Pancreas (tissue), 10 donors: ENCODE data around the gene ARHGAP10. TPM values are rescaled to one million over a fixed set of nuclear protein-coding genes. Genes with fewer than 3 reads are reported as not detected.

Source experiments
- ATAC-seq, 4 donors: fragments of 200-7000 bp; cut with Tn5 transposase; one replicate each; pipeline versions ENCODE4 v1.8.0 to v1.9.1; 2020; ENCODE audit warnings: mild to moderate bottlenecking in 4 of 4, moderate library complexity in 4 of 4
- DNase-seq, 6 donors: peaks; one replicate each; pipeline ENCODE4 v3.0.0-alpha.2; 2020
- FAIRE-seq: peaks from 2 replicates; lab custom pipeline; 2012; peaks lifted over from hg19 to GRCh38; lab: Jason Lieb, UNC
- H3K27ac ChIP-seq, 4 donors: fragments of 200-600 bp; sonication (generic); 1 replicate in 3 of 4; 2 replicates in 1 of 4; pipeline versions ENCODE4 v1.5.0 to v1.8.0; 2020
- H3K27me3 ChIP-seq, 4 donors: fragments of 200-600 bp; one replicate each; pipeline ENCODE4 v1.8.0; 2021
- H3K36me3 ChIP-seq, 3 donors: fragments of 200-600 bp; sonication (generic) in 1 of 3; one replicate each; pipeline versions ENCODE4 v1.5.0 to v1.8.0; 2020 to 2021
- H3K4me1 ChIP-seq, 3 donors: fragments of 200-600 bp; one replicate each; pipeline ENCODE4 v1.8.0; 2021
- H3K4me3 ChIP-seq, 4 donors: fragments of 200-600 bp; sonication (generic) in 2 of 4; one replicate each; pipeline versions ENCODE4 v1.5.0 to v1.8.0; 2020 to 2021
- H3K9me3 ChIP-seq, 4 donors: fragments of 200-600 bp; one replicate each; pipeline ENCODE4 v1.8.0; 2021
- CTCF ChIP-seq, 4 donors: fragments of 200-600 bp; sonication (generic) in 3 of 4; IDR thresholded peaks; one replicate each; pipeline versions ENCODE4 v1.5.0 to v1.8.0; 2021; ENCODE audit warnings: antibody characterized with exemption in 4 of 4
- WGBS, 2 donors: extraction: QIAGEN DNeasy Blood & Tissue Kit; methylation state at CpG; one replicate each; pipeline ENCODE4 v1.1.7; 2013; 5-methylcytosine and 5-hydroxymethylcytosine counted together
- intact Hi-C, 3 donors: fragments of 100-400 bp; cut with DNase I; formaldehyde crosslinking; loops; one replicate each; pipeline versions ENCODE4 v1.11.1 to v1.14.2; 2022
- polyA plus RNA-seq, 2 donors: library from polyadenylated mRNA; stranded (reverse); fragments of 200-250 nt; gene quantifications; one replicate each; pipeline ENCODE4 v1.2.3, GENCODE V29; 2013
- total RNA-seq, 6 donors: library from RNA; stranded (reverse); fragmentation: NEBNext Ultra II Directional in 4 of 6; extraction: Animal tissue kit (Norgen Biotek cat#: 25700) in 4 of 6; gene quantifications; one replicate each; pipeline versions ENCODE4 v1.2.1 to v1.2.4, GENCODE V29; 2021 to 2023
- donor health status: healthy with polysubstance abuse.
- donor health status: DM: no; HTN: no; CAD: no; lungs with moderate emphysema.
- donor health status: DM: no; HTN: no; CAD: no.
- donor health status: control.
- donor health status: control.
- donor health status: Bipolar disorder and iron deficiency.
- donor health status: DM: yes; HTN: yes; CAD: no.
- donor health status: DM: no; HTN: no; CAD: no.
- donor health status: DM: no; HTN: no; CAD: no.
- donor health status: DM: yes; HTN: yes; CAD: no.

Gene ARHGAP10
- total and polyA plus RNA-seq, 8 donors, result 6.3 to 14.8 (median 8.7) TPM

- Histone ChIP-seq H3K9me3 (no peaks in the 10 kb centered on the region), H3K36me3 (no peaks in the 10 kb centered on the region), H3K4me1 (peaks cover 0 to 14% (median 0%) of the 10 kb centered on the region in 3 donors), H3K4me3 (no peak overlapping the region), H3K27me3 (no peaks in the 10 kb centered on the region), H3K27ac (no peak overlapping the region)
- ATAC-seq, result no peak
- 89 to 93% methylated on average over 1 of the region's 1 CpG for WGBS, 2 donors
- DNase-seq, result no peak
- FAIRE-seq, result no peak
- intact Hi-C loops, result no loop called here
- no peak for TF ChIP-seq CTCF (IDR thresholded peaks at IDR 0.05)
Observed at GRCh38 chr4:148021686-148022085, 289.8 kb downstream of the ARHGAP10 start.

- FAIRE-seq (no peak), ATAC-seq (no peak), DNase-seq (no peak)
- H3K4me1 ChIP-seq, result peaks cover 0 to 11% (median 0%) of the 10 kb centered on the region in 3 donors
- no peaks in the 10 kb centered on the region for H3K27me3 ChIP-seq
- intact Hi-C loops, result no loop called here
- no peaks in the 10 kb centered on the region for H3K36me3 ChIP-seq
- no peak overlapping the region for H3K4me3 ChIP-seq
- WGBS, 2 donors, result 94 to 95% methylated on average over 6 of the region's 6 CpGs
- no peak for TF ChIP-seq CTCF (IDR thresholded peaks at IDR 0.05)
- no peak overlapping the region for H3K27ac ChIP-seq
- H3K9me3 ChIP-seq, result no peaks in the 10 kb centered on the region
Observed at GRCh38 chr4:148022975-148023374, 291.1 kb downstream of the ARHGAP10 start.

- H3K36me3 ChIP-seq, result no peaks in the 10 kb centered on the region
- 89 to 94% methylated on average over 9 of the region's 9 CpGs for WGBS, 2 donors
- FAIRE-seq (no peak), DNase-seq (no peak), ATAC-seq (no peak)
- no peak for TF ChIP-seq CTCF (IDR thresholded peaks at IDR 0.05)
- no peak overlapping the region for H3K27ac ChIP-seq
- H3K27me3 ChIP-seq, result no peaks in the 10 kb centered on the region
- intact Hi-C loops, result no loop called here
- H3K9me3 ChIP-seq, result no peaks in the 10 kb centered on the region
- H3K4me1 ChIP-seq, result peaks cover 0 to 4% (median 0%) of the 10 kb centered on the region in 3 donors
- no peak overlapping the region for H3K4me3 ChIP-seq
Observed at GRCh38 chr4:148023512-148024181, 291.8 kb downstream of the ARHGAP10 start.

- Histone ChIP-seq H3K9me3 (no peaks in the 10 kb centered on the region), H3K4me1 (no peaks in the 10 kb centered on the region), H3K27me3 (no peaks in the 10 kb centered on the region), H3K4me3 (no peak overlapping the region), H3K36me3 (no peaks in the 10 kb centered on the region), H3K27ac (no peak overlapping the region)
- FAIRE-seq (no peak), DNase-seq (no peak), ATAC-seq (peak in 1 of 4 donors; percentile 32)
- 89% methylated on average over 4 of the region's 4 CpGs for WGBS, 2 donors
- TF ChIP-seq CTCF (IDR thresholded peaks at IDR 0.05), result no peak
- intact Hi-C loops, result no loop called here
Observed at GRCh38 chr4:148025981-148026380, 294.1 kb downstream of the ARHGAP10 start.

- Histone ChIP-seq H3K27me3 (no peaks in the 10 kb centered on the region), H3K4me3 (no peak overlapping the region), H3K36me3 (no peaks in the 10 kb centered on the region), H3K27ac (no peak overlapping the region), H3K9me3 (no peaks in the 10 kb centered on the region), H3K4me1 (no peaks in the 10 kb centered on the region)
- ATAC-seq, result no peak
- no peak for TF ChIP-seq CTCF (IDR thresholded peaks at IDR 0.05)
- intact Hi-C loops, result no loop called here
- FAIRE-seq, result no peak
- no peak for DNase-seq
- WGBS, 2 donors, result 93 to 97% methylated on average over 7 of the region's 7 CpGs
Observed at GRCh38 chr4:148027201-148027600, 295.3 kb downstream of the ARHGAP10 start.
